SK-N-SH (cell line): ENCODE data around the gene ARHGAP6. TPM values are rescaled to one million over a fixed set of nuclear protein-coding genes. Genes with fewer than 3 reads are reported as not detected.

Experiments used
- CTCF ChIA-PET: fragments of 300-600, 350-600 bp; formaldehyde crosslinking; extraction: SDS; loops from one replicate; lab custom pipeline; 2021; lab: Yijun Ruan, JAX
- POLR2A ChIA-PET: fragments of 350-600 bp; sonication (Branson Sonifier 250); formaldehyde crosslinking; extraction: SDS; loops from one replicate; lab custom pipeline; 2020; ENCODE audit warnings: antibody characterized with exemption, inconsistent platforms; lab: Yijun Ruan, JAX
- DNase-seq: peaks from one replicate; pipeline ENCODE4 v3.0.0; 2012
- H2AFZ ChIP-seq: fragments of 200-600 bp; sonication (generic); 2 replicates; pipeline ENCODE4 v1.8.1; 2016; ENCODE audit warnings: antibody characterized with exemption, mild to moderate bottlenecking, low read depth
- H3F3A ChIP-seq: fragments of 200-600 bp; sonication (generic); replicated peaks from 2 replicates; pipeline ENCODE3; 2016; ENCODE audit warnings: antibody characterized with exemption, mild to moderate bottlenecking; ENCODE audit not compliant: insufficient read depth
- H3K27ac ChIP-seq, 2 experiments: fragments of 200-500 bp in 1 of 2; fragments of 200-600 bp in 1 of 2; sonication (Bioruptor generic) in 1 of 2; sonication (generic), shearing (Covaris generic) in 1 of 2; 2 replicates each; pipeline versions ENCODE4 v1.5.1 to v1.6.1; 2014 to 2016; ENCODE audit warnings: low read depth in 2 of 2, inconsistent platforms in 1 of 2, low read length in 1 of 2, mild to moderate bottlenecking in 1 of 2, mixed read lengths in 1 of 2
- H3K27me3 ChIP-seq: fragments of 200-600 bp; sonication (generic), shearing (Covaris generic); 2 replicates; pipeline ENCODE4 v1.6.1; 2016; ENCODE audit warnings: mixed run types; ENCODE audit not compliant: insufficient read depth
- H3K36me3 ChIP-seq, 2 experiments: fragments of 200-500 bp in 1 of 2; fragments of 200-600 bp in 1 of 2; sonication (Bioruptor generic) in 1 of 2; sonication (generic) in 1 of 2; replicated peaks in 1 of 2; 2 replicates each; pipeline versions ENCODE3 to v1.5.1; 2014 to 2016; ENCODE audit warnings: low read length in 1 of 2, mild to moderate bottlenecking in 1 of 2; ENCODE audit not compliant: insufficient read depth in 2 of 2, control insufficient read depth in 1 of 2
- H3K4me1 ChIP-seq, 2 experiments: fragments of 200-500 bp in 1 of 2; fragments of 200-600 bp in 1 of 2; sonication (Bioruptor generic) in 1 of 2; sonication (generic), shearing (Covaris generic) in 1 of 2; 2 replicates each; pipeline versions ENCODE4 v1.5.1 to v1.6.1; 2014 to 2016; ENCODE audit warnings: low read depth in 1 of 2, low read length in 1 of 2, mixed run types in 1 of 2; ENCODE audit not compliant: insufficient read depth in 2 of 2, control insufficient read depth in 1 of 2
- H3K4me2 ChIP-seq: fragments of 200-600 bp; sonication (generic), shearing (Covaris generic); 2 replicates; pipeline ENCODE4 v1.6.1; 2017; ENCODE audit warnings: mixed run types
- H3K4me3 ChIP-seq, 2 experiments: fragments of 200-500 bp in 1 of 2; fragments of 200-600 bp in 1 of 2; sonication (Bioruptor generic) in 1 of 2; sonication (generic), shearing (Covaris generic) in 1 of 2; 2 replicates each; pipeline versions ENCODE4 v1.5.1 to v1.8.1; 2014 to 2016; ENCODE audit warnings: low read depth in 2 of 2, inconsistent platforms in 1 of 2, low read length in 1 of 2, mild to moderate bottlenecking in 1 of 2, mixed read lengths in 1 of 2, moderate library complexity in 1 of 2
- H3K79me2 ChIP-seq: fragments of 200-600 bp; sonication (generic); 2 replicates; pipeline ENCODE4 v1.8.1; 2017; ENCODE audit warnings: mild to moderate bottlenecking; ENCODE audit not compliant: insufficient read depth
- H3K9ac ChIP-seq: fragments of 200-600 bp; sonication (generic); 2 replicates; pipeline ENCODE4 v1.6.1; 2017; ENCODE audit warnings: mixed run types
- H3K9me2 ChIP-seq: fragments of 200-600 bp; sonication (generic); 2 replicates; pipeline ENCODE4 v1.6.1; 2017; ENCODE audit warnings: mixed run types
- H3K9me3 ChIP-seq: fragments of 200-600 bp; sonication (generic); 2 replicates; pipeline ENCODE4 v1.6.1; 2017; ENCODE audit warnings: mixed run types, mild to moderate bottlenecking, moderate library complexity
- H4K20me1 ChIP-seq: fragments of 200-600 bp; sonication (generic); 2 replicates; pipeline ENCODE4 v1.6.1; 2017; ENCODE audit warnings: mild to moderate bottlenecking, mixed run types; ENCODE audit not compliant: insufficient read depth
- CHD2 ChIP-seq: fragments of 150-350 bp; IDR thresholded peaks from 2 replicates; pipeline ENCODE4 v1.6.1; 2018; ENCODE audit warnings: low read length; ENCODE audit not compliant: partially characterized antibody
- EP300 ChIP-seq, 2 experiments: IDR thresholded peaks; 2 replicates each; pipeline versions ENCODE4 v1.4.0 to v1.6.1; 2012; ENCODE audit warnings: borderline replicate concordance in 1 of 2, low read depth in 1 of 2, low read length in 1 of 2
- EZH2phosphoT487 ChIP-seq: fragments of 200-600 bp; sonication (generic); IDR thresholded peaks from 2 replicates; pipeline ENCODE4 v1.6.1; 2017; ENCODE audit warnings: low read depth, mixed run types, mild to moderate bottlenecking, antibody characterized with exemption, moderate library complexity, borderline replicate concordance
- FOXJ3 ChIP-seq: sonication (generic); formaldehyde crosslinking; IDR thresholded peaks from 2 replicates; pipeline ENCODE4 v1.5.1; 2020; ENCODE audit warnings: mild to moderate bottlenecking, missing genetic modification reagents
- GABPA ChIP-seq: IDR thresholded peaks from 2 replicates; pipeline ENCODE4 v1.4.0; 2012; ENCODE audit warnings: low read depth, mild to moderate bottlenecking
- GATA2 ChIP-seq: sonication (generic); formaldehyde crosslinking; IDR thresholded peaks from 2 replicates; pipeline ENCODE4 v1.5.0; 2020; ENCODE audit warnings: mild to moderate bottlenecking, missing genetic modification reagents
- IRF3 ChIP-seq: fragments of 150-350 bp; IDR thresholded peaks from 2 replicates; pipeline ENCODE4 v1.6.1; 2016; ENCODE audit warnings: mild to moderate bottlenecking, low read depth, low read length
- MXI1 ChIP-seq: IDR thresholded peaks from 2 replicates; pipeline ENCODE4 v1.6.1; 2012; ENCODE audit warnings: mild to moderate bottlenecking, low read depth, low read length, improper control_type of control experiment
- NFIC ChIP-seq: IDR thresholded peaks from 2 replicates; pipeline ENCODE4 v1.4.0; 2012; ENCODE audit warnings: borderline replicate concordance
- NRF1 ChIP-seq: IDR thresholded peaks from 2 replicates; pipeline ENCODE4 v1.6.1; 2012; ENCODE audit warnings: low read depth, mild to moderate bottlenecking, low read length
- POLR2AphosphoS5 ChIP-seq: IDR thresholded peaks from 2 replicates; pipeline ENCODE4 v1.6.1; 2012; ENCODE audit warnings: low read depth, low read length
- RCOR1 ChIP-seq: fragments of 150-350 bp; IDR thresholded peaks from 2 replicates; pipeline ENCODE4 v1.6.1; 2017; ENCODE audit warnings: antibody characterized with exemption, low read length
- RFX5 ChIP-seq: IDR thresholded peaks from 2 replicates; pipeline ENCODE4 v1.6.1; 2012; ENCODE audit warnings: mild to moderate bottlenecking, improper control_type of control experiment, low read length
- RXRA ChIP-seq: IDR thresholded peaks from 2 replicates; pipeline ENCODE4 v1.4.0; 2012; ENCODE audit warnings: low read depth, mild to moderate bottlenecking, borderline replicate concordance
- SIN3A ChIP-seq: IDR thresholded peaks from 2 replicates; pipeline ENCODE4 v1.6.1; 2012; ENCODE audit warnings: low read depth, mild to moderate bottlenecking, low read length, moderate library complexity, borderline replicate concordance
- SMC3 ChIP-seq: IDR thresholded peaks from 2 replicates; pipeline ENCODE4 v1.6.1; 2012; ENCODE audit warnings: low read depth, low read length, improper control_type of control experiment
- TAF1 ChIP-seq: IDR thresholded peaks from 2 replicates; pipeline ENCODE4 v1.6.1; 2012; ENCODE audit warnings: low read depth, mild to moderate bottlenecking, low read length, moderate library complexity, borderline replicate concordance
- TCF12 ChIP-seq: IDR thresholded peaks from 2 replicates; pipeline ENCODE4 v1.4.0; 2012
- WGBS: methylation state at CpG from one replicate; pipeline ENCODE4 v1.1.6; 2017; ENCODE audit warnings: low lambda C conversion rate; 5-methylcytosine and 5-hydroxymethylcytosine counted together
- polyA plus RNA-seq, 3 experiments: library from polyadenylated mRNA; depleted of rRNA; stranded (reverse); fragments of >200 nt; gene quantifications; 2 replicates each; pipeline ENCODE4 v1.2.3, GENCODE V29; 2012
- TF ChIP-seq, protein P1 (sequence below): fragments of 200-600 bp; sonication (generic); IDR thresholded peaks from 2 replicates; pipeline ENCODE4 v1.6.1; 2017; ENCODE audit warnings: antibody characterized with exemption, mild to moderate bottlenecking, moderate library complexity
- TF ChIP-seq, protein P2 (sequence below): IDR thresholded peaks from 2 replicates; pipeline ENCODE4 v1.4.0; 2012; ENCODE audit warnings: low read depth, borderline replicate concordance

Gene ARHGAP6
- polyA plus RNA-seq, 1 of the 3 experiments (the other 2 are of a cell fraction), result 0.16 TPM

GRCh38 chrX:11423362-11423818, 242.3 kb downstream of the ARHGAP6 start:
- no peaks in the 10 kb centered on the region for H3K27me3 ChIP-seq
- ChIA-PET POLR2A (no interaction called here), CTCF (interaction anchor here (0.8 to 2.5 kb wide), 3 partner anchors 13 to 346 kb away, joined by 3 to 7 read pairs (median 4); no protein-coding TSS in a partner anchor)
- WGBS, result 73% methylated on average over 1 of the region's 1 CpG
- H3K27ac ChIP-seq, result no peak overlapping the region
- H3K9me2 ChIP-seq, result no peaks in the 10 kb centered on the region
- H3K9ac ChIP-seq, result no peak overlapping the region
- no peaks in the 10 kb centered on the region for H4K20me1 ChIP-seq
- no peaks in the 10 kb centered on the region for H3K36me3 ChIP-seq
- no peak for DNase-seq
- no peaks in the 10 kb centered on the region for H3K4me1 ChIP-seq
- no peaks in the 10 kb centered on the region for H3F3A ChIP-seq
- no peak overlapping the region for H3K4me3 ChIP-seq
- no peaks in the 10 kb centered on the region for H3K9me3 ChIP-seq
- no peak for TF ChIP-seq TAF1
- peak; percentile 42; the same call in 1 of the 2 replicates for TF ChIP-seq GABPA
- no peak for TF ChIP-seq RXRA
- peak; percentile 66 for TF ChIP-seq TCF12
- H2AFZ ChIP-seq, result peak overlapping the region; percentile 8; the same call in 1 of the 2 replicates
- no peaks in the 10 kb centered on the region for H3K79me2 ChIP-seq
- no peak overlapping the region for H3K4me2 ChIP-seq

GRCh38 chrX:11422525-11422857, 243.2 kb downstream of the ARHGAP6 start:
- Histone ChIP-seq H3K4me3 (no peak overlapping the region), H3K27ac (no peak overlapping the region), H3K79me2 (no peaks in the 10 kb centered on the region), H3K4me2 (no peak overlapping the region), H3K36me3 (no peaks in the 10 kb centered on the region), H3K9ac (no peak overlapping the region), H3F3A (no peaks in the 10 kb centered on the region), H4K20me1 (no peaks in the 10 kb centered on the region), H3K9me3 (no peaks in the 10 kb centered on the region), H3K4me1 (no peaks in the 10 kb centered on the region), H3K27me3 (no peaks in the 10 kb centered on the region), H2AFZ (no peak overlapping the region), H3K9me2 (no peaks in the 10 kb centered on the region)
- ChIA-PET CTCF (interaction anchor here (2.5 kb wide), 1 partner anchor 41 kb away, joined by 7 read pairs; no protein-coding TSS in a partner anchor), POLR2A (no interaction called here)
- DNase-seq, result no peak
- no peak for TF ChIP-seq GABPA
- TF ChIP-seq POLR2AphosphoS5, result no peak
- TF ChIP-seq GATA2 (CRISPR knock-in tag), result no peak
- TF ChIP-seq, protein P1, sequence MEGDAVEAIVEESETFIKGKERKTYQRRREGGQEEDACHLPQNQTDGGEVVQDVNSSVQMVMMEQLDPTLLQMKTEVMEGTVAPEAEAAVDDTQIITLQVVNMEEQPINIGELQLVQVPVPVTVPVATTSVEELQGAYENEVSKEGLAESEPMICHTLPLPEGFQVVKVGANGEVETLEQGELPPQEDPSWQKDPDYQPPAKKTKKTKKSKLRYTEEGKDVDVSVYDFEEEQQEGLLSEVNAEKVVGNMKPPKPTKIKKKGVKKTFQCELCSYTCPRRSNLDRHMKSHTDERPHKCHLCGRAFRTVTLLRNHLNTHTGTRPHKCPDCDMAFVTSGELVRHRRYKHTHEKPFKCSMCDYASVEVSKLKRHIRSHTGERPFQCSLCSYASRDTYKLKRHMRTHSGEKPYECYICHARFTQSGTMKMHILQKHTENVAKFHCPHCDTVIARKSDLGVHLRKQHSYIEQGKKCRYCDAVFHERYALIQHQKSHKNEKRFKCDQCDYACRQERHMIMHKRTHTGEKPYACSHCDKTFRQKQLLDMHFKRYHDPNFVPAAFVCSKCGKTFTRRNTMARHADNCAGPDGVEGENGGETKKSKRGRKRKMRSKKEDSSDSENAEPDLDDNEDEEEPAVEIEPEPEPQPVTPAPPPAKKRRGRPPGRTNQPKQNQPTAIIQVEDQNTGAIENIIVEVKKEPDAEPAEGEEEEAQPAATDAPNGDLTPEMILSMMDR, result no peak
- no peak for TF ChIP-seq TAF1
- TF ChIP-seq EZH2phosphoT487, result no peak
- no peak for TF ChIP-seq NFIC
- TF ChIP-seq NRF1, result no peak
- TF ChIP-seq RCOR1, result no peak
- TF ChIP-seq, protein P2, sequence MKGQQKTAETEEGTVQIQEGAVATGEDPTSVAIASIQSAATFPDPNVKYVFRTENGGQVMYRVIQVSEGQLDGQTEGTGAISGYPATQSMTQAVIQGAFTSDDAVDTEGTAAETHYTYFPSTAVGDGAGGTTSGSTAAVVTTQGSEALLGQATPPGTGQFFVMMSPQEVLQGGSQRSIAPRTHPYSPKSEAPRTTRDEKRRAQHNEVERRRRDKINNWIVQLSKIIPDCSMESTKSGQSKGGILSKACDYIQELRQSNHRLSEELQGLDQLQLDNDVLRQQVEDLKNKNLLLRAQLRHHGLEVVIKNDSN, result no peak
- TF ChIP-seq CHD2, result no peak
- no peak for TF ChIP-seq SMC3
- no peak for TF ChIP-seq RFX5
- no peak for TF ChIP-seq SIN3A
- TF ChIP-seq IRF3, result no peak
- no peak for TF ChIP-seq EP300 (IDR thresholded peaks at IDR 0.05; ENCODE audit: borderline replicate concordance in 1 of 2, low read depth in 1 of 2, low read length in 1 of 2)
- no peak for TF ChIP-seq MXI1
- TF ChIP-seq FOXJ3 (CRISPR knock-in tag), result no peak
